Limb (tissue), 2 donors: Measurements from ENCODE around the gene PCDH7.

Experiments
- DNase-seq, 2 donors: peaks; one replicate each; pipeline ENCODE4 v3.0.0-alpha.2; 2016; ENCODE audit errors: extremely low spot score in 2 of 2

Gene PCDH7, protein sequence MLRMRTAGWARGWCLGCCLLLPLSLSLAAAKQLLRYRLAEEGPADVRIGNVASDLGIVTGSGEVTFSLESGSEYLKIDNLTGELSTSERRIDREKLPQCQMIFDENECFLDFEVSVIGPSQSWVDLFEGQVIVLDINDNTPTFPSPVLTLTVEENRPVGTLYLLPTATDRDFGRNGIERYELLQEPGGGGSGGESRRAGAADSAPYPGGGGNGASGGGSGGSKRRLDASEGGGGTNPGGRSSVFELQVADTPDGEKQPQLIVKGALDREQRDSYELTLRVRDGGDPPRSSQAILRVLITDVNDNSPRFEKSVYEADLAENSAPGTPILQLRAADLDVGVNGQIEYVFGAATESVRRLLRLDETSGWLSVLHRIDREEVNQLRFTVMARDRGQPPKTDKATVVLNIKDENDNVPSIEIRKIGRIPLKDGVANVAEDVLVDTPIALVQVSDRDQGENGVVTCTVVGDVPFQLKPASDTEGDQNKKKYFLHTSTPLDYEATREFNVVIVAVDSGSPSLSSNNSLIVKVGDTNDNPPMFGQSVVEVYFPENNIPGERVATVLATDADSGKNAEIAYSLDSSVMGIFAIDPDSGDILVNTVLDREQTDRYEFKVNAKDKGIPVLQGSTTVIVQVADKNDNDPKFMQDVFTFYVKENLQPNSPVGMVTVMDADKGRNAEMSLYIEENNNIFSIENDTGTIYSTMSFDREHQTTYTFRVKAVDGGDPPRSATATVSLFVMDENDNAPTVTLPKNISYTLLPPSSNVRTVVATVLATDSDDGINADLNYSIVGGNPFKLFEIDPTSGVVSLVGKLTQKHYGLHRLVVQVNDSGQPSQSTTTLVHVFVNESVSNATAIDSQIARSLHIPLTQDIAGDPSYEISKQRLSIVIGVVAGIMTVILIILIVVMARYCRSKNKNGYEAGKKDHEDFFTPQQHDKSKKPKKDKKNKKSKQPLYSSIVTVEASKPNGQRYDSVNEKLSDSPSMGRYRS (N-terminal part only)

DNA sequence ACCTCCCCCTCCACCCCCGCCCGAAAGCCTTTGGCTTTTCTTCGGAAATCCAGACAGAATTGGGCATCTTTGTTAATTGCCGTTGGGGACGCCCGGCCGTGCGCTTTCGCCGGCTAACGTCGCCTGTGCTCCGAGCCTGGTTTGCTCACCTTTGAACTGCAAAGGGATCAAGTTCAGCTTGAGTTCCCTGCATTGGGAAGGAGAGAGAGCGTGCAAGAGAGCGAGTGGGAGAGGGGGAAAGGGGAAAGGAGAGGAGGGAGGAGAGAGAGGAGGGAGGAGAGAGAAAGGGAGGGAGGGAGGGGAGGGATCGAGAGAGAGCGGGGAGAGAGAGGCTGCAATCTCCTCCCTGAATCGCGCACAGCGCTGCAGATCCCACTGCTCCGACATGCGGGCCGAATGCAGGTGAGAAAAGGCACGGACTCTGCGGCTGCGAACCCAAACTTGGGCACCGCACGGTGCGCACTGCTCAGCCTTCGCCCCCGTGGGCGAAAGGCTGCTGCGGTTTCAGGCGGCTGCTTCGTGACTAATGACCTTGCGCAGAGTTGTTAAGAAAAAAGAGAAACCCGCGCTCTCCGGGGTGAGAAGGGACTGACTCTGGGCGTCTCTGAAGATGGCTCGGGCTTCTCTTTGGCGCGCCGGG lies at the start of gene PCDH7:
Gene PCDH7, plus strand, starts transcription at position 349 of the 640 bp plus-strand sequence. CDS start 1,054 bp downstream, outside the sequence.
- DNase-seq, result peak; percentile 79 to 86

DNA sequence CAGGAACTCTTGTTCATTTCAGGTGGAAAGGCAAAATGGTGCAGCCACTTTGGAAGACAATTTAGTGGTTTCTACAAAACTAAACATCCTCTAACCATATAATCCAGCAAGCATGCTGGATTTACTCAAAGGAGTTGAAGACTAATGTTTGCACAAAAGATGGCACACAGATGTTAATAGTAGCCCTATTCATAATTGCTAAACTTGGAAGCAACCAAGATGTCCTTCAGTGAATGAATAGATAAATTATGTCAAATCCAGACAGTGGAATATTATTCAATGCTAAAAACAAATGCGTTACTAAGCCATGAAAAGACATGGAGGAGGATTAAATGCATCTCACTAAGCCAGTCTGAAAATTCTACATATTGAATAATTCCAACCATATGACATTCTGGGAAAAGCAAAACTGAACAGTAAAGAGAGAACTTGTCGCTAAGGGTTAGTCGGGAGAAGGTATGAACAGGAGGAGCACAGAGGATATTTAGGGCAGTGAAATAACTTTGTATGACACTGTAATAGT lies 48.2 kb upstream of the PCDH7 start:
- DNase-seq, result no peak

- no peak for DNase-seq
Measured at GRCh38 chr4:30696191-30696590, 24.0 kb upstream of the PCDH7 start.

- DNase-seq, result peak in 1 of 2 donors; percentile 52
Measured at GRCh38 chr4:30714408-30715031, 5.6 kb upstream of the PCDH7 start.

GRCh38 chr4:30716158-30716557 lies 4.0 kb upstream of the PCDH7 start:
- peak in 1 of 2 donors; percentile 81 for DNase-seq

DNA sequence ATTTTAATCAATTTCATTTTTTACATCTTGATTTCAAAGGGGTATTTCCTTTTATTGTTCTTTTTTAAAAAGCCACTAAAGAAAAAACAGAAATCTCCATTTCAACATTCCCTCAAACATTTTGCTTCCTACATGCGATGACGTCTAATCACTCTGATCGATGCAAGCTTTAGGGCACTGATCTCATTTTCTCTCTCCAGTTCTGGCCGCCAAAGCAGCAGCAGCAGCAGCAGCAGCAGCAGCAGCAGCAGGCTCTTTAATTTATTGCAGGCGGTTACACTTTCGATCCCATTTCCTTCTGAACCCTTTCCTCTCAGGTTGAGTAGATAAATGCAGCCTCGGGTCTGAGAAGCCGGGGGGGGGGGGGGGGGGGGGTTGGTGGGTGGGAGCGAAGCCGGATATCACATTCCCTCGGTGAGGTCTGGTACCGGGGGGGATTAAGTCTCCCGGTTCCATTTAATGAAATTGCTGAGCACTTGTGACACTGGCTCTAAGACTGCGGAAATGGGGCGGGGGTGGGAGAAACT lies 3.4 kb upstream of the PCDH7 start:
- peak in 1 of 2 donors; percentile 69 for DNase-seq

DNA sequence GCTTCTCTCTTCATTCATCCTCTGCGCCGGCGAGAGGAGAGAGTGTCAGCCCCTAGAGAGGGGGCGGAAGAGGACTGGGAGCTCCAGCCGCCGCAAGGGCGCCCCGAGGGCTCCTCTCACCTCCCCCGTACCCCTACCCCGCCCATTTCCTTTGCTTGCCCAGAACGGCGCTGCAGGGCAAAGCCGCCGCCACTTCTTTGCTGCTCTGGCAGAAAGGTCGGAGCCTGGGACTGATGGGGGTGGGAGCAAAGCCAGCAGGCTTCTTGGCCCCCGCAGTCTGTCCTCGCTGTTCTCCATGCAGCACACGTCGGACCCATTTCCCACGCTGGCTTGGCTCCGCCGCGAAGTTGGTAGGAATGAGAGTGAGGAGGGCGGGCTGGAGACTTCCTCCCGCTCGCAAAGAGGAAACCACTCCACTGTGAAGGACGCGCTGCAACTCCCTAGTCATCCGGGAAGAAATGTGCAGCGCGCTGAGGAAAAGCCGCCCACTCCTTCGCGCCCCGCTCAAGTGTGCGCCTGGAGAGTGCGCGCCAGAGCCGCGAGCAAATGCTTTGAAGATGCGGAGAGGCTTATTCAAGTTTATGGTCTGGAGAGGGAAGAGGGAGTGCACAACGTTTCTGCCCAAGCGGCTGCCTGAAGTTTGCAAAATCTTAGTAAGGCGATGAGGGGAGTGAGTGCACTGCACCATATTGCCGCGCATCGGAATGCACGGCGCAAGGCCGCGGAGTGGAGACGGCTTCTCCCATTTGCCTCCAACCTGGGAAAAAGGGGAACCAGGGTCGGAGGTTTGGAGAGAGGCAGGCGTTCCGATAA lies 2.8 kb upstream of the PCDH7 start:
- DNase-seq, result peak; percentile 62 to 81

- DNase-seq, result peak; percentile 75 to 87
Measured at GRCh38 chr4:30718021-30718542, 2.1 kb upstream of the PCDH7 start.

GRCh38 chr4:30718641-30719453 lies 1.3 kb upstream of the PCDH7 start:
- DNase-seq, result peak; percentile 38 to 52

DNA sequence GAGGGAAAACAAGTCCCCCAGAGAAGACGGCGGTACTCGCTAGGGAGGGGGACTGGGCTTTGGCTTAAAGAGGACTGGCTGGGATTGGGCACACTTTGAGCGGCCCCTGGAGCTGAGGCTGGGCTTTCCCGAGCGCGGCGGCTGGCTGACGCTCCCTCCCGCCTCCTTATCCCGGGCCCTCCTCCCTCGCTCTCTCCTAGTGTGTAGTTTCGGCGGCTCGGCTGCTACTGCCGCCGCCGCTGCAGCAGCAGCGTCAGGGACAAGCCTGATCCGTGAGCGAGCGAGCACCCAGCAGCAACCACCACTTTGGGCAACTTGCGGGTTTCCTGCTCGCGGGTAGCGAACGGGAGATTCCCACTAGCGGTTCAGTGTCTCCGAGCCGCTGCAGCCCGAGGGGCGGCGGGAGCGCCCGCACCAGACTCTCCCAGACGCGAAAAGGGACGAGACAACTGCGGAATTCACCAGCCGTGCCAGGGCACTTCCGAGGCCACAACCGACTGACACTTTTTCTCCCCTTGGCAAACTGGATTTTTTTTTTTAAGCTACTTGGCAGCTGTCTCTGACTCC lies 632 bp upstream of the PCDH7 start:
- peak; percentile 67 to 83 for DNase-seq

GRCh38 chr4:30720661-30721184 lies 554 bp downstream of the PCDH7 start:
- peak; percentile 27 to 72 for DNase-seq

DNA sequence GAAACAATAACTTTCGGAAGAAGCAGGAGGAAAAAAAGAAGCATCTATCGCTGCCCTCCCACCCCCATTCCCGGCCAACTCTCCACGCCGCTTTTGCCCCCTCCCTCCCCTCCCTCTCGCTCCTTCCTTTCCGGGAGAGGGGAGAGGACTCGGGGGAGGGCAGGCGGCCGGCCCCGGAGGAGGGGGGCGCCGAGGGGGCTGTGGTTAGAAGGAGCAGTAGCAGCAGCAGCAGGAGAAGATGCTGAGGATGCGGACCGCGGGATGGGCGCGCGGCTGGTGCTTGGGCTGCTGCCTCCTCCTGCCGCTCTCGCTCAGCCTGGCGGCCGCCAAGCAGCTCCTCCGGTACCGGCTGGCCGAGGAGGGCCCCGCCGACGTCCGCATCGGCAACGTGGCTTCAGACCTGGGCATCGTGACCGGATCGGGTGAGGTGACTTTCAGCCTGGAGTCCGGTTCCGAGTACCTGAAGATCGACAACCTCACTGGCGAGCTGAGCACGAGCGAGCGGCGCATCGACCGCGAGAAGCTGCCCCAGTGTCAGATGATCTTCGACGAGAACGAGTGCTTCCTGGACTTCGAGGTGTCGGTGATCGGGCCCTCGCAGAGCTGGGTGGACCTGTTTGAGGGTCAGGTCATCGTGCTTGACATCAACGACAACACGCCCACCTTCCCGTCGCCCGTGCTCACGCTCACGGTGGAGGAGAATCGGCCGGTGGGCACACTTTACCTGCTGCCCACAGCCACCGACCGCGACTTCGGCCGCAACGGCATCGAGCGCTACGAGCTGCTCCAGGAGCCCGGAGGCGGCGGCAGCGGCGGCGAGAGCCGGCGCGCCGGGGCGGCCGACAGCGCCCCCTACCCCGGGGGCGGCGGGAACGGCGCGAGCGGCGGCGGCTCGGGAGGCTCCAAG lies 1.3 kb downstream of the PCDH7 start:
- peak; percentile 28 to 78 for DNase-seq

DNA sequence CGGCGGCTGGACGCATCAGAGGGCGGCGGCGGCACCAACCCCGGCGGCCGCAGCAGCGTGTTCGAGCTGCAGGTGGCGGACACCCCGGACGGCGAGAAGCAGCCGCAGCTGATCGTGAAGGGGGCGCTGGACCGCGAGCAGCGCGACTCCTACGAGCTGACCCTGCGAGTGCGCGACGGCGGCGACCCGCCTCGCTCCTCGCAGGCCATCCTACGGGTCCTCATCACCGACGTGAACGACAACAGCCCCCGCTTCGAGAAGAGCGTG lies 1.9 kb downstream of the PCDH7 start:
- DNase-seq, result no peak

DNA sequence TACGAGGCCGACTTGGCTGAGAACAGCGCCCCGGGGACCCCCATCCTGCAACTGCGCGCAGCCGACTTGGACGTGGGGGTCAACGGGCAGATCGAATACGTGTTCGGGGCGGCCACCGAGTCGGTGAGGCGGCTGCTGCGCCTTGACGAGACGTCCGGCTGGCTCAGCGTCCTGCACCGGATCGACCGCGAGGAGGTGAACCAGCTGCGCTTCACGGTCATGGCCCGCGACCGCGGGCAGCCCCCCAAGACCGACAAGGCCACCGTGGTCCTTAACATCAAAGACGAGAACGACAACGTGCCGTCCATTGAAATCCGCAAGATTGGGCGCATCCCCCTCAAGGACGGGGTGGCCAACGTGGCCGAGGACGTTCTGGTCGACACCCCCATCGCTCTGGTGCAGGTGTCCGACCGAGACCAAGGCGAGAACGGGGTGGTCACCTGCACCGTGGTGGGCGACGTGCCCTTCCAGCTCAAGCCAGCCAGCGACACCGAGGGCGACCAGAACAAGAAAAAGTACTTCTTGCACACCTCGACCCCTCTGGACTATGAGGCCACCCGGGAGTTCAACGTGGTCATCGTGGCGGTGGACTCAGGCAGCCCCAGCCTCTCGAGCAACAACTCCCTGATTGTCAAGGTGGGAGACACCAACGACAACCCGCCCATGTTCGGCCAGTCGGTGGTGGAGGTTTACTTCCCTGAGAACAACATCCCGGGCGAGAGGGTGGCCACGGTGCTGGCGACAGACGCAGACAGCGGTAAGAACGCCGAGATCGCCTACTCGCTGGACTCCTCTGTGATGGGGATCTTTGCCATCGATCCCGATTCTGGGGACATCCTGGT lies 2.4 kb downstream of the PCDH7 start:
- peak in 1 of 2 donors; percentile 53 for DNase-seq

- DNase-seq, result no peak
Measured at GRCh38 chr4:30723201-30723955, 3.2 kb downstream of the PCDH7 start.

DNA sequence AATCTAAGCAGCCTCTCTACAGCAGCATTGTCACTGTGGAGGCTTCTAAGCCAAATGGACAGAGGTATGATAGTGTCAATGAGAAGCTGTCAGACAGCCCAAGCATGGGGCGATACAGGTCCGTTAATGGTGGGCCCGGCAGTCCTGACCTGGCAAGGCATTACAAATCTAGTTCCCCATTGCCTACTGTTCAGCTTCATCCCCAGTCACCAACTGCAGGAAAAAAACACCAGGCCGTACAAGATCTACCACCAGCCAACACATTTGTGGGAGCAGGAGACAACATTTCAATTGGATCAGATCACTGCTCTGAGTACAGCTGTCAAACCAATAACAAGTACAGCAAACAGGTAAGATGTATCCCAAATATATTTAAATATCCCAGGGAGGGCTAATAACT lies 4.1 kb downstream of the PCDH7 start:
- DNase-seq, result no peak
